Duodenal mucosa (tissue), 2 donors: Measurements from ENCODE around the gene UBL3.

Experiments used
- H3K27ac ChIP-seq: one replicate; pipeline ENCODE4 v1.7.0; 2013; ENCODE audit warnings: low read depth, low read length
- H3K27me3 ChIP-seq, 2 donors: one replicate each; pipeline ENCODE4 v1.7.0; 2013; ENCODE audit warnings: low read length in 2 of 2, control low read depth in 1 of 2; ENCODE audit not compliant: insufficient read depth in 2 of 2, control insufficient read depth in 1 of 2
- H3K36me3 ChIP-seq, 2 donors: one replicate each; pipeline ENCODE4 v1.7.0; 2013; ENCODE audit warnings: low read length in 2 of 2, control low read depth in 1 of 2; ENCODE audit not compliant: insufficient read depth in 2 of 2, control insufficient read depth in 1 of 2
- H3K4me1 ChIP-seq, 2 donors: one replicate each; pipeline ENCODE4 v1.7.0; 2013; ENCODE audit warnings: low read length in 2 of 2, control low read depth in 1 of 2; ENCODE audit not compliant: insufficient read depth in 2 of 2, control insufficient read depth in 1 of 2
- H3K4me3 ChIP-seq, 2 donors: one replicate each; pipeline ENCODE4 v1.7.0; 2013; ENCODE audit warnings: low read length in 2 of 2, low read depth in 1 of 2
- H3K9ac ChIP-seq, 2 donors: one replicate each; pipeline ENCODE4 v1.7.0; 2013; ENCODE audit warnings: low read length in 2 of 2, low read depth in 1 of 2
- H3K9me3 ChIP-seq, 2 donors: one replicate each; pipeline ENCODE4 v1.7.0; 2013; ENCODE audit warnings: low read length in 2 of 2, control low read depth in 1 of 2; ENCODE audit not compliant: control insufficient read depth in 1 of 2

UBL3 gene

DNA sequence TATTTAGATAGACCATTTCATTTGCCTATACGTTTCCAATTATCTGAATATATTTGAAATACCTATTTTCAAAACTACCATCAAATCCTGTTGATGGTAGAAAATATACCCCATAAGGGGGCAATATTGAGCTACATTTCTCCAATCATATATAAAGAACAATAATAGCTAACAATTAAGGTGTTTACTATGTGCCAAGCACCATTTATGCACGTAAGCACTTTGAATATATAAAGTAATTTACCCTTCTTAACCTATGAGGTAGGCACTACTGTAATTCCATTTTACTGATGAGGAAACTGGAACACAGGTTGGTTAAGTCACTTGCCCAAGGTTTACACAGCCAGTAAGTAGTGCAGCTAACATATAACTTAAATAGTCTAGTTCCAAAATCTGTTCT, 79.2 kb downstream of the UBL3 start:
- no peak overlapping the region for H3K27ac ChIP-seq
- no peaks in the 10 kb centered on the region for H3K27me3 ChIP-seq
- no peaks in the 10 kb centered on the region for H3K4me1 ChIP-seq
- peaks cover 4 to 7% of the 10 kb centered on the region in 2 donors for H3K36me3 ChIP-seq
- no peaks in the 10 kb centered on the region for H3K9me3 ChIP-seq
- H3K9ac ChIP-seq = no peak overlapping the region
- H3K4me3 ChIP-seq = no peak overlapping the region

DNA sequence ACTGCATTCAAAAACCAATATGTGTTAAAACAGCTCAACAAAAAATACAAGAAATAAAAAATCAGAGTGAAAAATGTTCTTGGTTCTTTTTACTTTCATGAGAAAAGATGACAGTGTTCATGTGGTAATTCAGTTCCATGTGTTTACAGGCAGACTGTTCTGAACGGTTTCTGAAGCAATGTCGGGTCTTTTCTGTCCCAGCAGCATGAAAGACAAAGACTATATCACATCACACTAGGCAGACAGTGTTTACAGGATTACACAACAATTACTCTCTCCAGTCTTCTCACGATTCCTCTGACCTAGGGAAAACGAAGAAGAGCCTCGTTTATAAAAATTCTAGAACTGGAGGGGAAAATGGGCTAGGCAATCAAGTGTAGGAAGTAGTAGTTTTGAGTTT, 83.4 kb downstream of the UBL3 start:
- Histone ChIP-seq H3K36me3 (peaks cover 7% of the 10 kb centered on the region in 2 donors), H3K4me1 (peaks cover 0 to 6% of the 10 kb centered on the region in 2 donors), H3K27ac (no peak overlapping the region), H3K9ac (no peak overlapping the region), H3K27me3 (no peaks in the 10 kb centered on the region), H3K9me3 (no peaks in the 10 kb centered on the region), H3K4me3 (no peak overlapping the region)

DNA sequence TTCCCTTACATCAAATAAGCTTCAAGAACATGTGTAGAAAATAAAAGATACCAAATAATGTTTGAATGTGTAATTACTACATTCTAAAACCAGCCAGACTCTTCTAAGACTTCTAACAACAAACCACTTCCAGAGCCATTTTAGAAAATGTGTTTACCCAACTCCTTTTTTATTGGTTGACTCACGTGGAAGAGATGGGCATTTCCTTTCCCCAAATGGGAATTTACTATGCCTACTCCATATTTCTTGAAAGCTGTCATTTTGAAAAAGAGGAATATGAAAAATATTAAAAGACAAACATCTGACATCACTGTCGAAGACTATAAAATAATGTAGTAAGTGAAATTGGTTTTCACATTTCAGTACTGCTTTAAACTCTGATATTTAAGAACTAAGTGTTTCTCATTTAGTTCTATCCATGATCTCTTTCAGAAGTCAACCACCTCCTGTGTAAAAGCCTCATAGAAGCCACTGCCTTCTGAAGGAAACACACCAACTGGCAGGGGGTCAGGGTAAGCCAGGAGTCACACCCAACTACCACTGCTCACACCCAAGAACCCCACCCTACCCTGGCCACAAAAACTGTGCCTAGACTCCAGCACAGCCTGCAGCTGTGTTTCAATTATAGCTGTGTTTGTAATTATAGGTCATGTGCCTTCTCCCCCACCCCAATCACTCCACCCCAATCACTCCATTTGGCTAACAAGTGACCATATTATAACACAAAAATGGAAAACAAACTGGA, 86.8 kb downstream of the UBL3 start:
- H3K9me3 ChIP-seq = peaks cover 0 to 4% of the 10 kb centered on the region in 2 donors
- no peak overlapping the region for H3K27ac ChIP-seq
- H3K9ac ChIP-seq = no peak overlapping the region
- H3K36me3 ChIP-seq = peaks cover 7% of the 10 kb centered on the region in 2 donors
- H3K27me3 ChIP-seq = no peaks in the 10 kb centered on the region
- H3K4me3 ChIP-seq = no peak overlapping the region
- H3K4me1 ChIP-seq = peaks cover 0 to 8% of the 10 kb centered on the region in 2 donors

DNA sequence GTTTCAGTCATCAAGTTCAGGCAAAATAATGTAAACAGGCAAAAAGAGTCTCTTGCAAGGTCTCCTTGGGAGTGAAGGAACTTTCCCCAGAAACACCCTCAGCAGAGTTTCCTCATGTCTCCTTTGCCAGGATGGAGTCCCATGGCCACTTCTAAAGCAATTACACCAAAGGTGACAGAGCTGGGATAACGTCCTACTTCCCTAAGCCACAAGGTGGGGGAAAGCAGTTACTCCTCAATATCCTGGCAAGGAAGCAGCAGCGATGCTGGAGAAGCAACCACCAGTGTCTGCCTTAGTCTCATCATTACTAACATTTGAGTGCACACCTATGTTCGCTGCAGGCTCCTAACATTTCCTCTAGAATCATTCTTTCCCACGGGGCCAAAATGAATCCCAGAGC, 88.6 kb downstream of the UBL3 start:
- peaks cover 0 to 11% of the 10 kb centered on the region in 2 donors for H3K4me1 ChIP-seq
- H3K27me3 ChIP-seq = no peaks in the 10 kb centered on the region
- no peak overlapping the region for H3K27ac ChIP-seq
- H3K4me3 ChIP-seq = no peak overlapping the region
- H3K36me3 ChIP-seq = peaks cover 0 to 7% of the 10 kb centered on the region in 2 donors
- H3K9me3 ChIP-seq = peaks cover 0 to 4% of the 10 kb centered on the region in 2 donors
- H3K9ac ChIP-seq = no peak overlapping the region

DNA sequence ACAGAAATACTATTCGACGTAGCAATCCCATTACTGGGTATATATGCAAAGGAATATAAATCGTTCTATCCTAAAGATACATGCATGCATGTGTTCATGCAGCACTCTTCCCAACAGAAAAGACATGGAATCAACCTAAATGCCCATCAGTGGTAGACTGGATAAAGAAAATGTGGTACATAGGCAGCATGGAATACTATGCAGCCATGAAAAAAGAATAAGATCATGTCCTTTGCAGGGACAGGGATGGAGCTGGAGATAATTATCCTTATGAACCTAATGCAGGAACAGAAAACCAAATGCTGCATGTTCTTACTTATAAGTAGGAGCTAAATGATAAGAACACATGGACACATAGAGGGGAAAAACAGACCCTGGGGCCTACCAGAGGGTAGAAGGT, 89.3 kb downstream of the UBL3 start:
- Histone ChIP-seq H3K9me3 (peaks cover 0 to 4% of the 10 kb centered on the region in 2 donors), H3K4me1 (peaks cover 0 to 11% of the 10 kb centered on the region in 2 donors), H3K36me3 (peaks cover 0 to 2% of the 10 kb centered on the region in 2 donors), H3K27me3 (no peaks in the 10 kb centered on the region), H3K27ac (no peak overlapping the region), H3K4me3 (no peak overlapping the region), H3K9ac (no peak overlapping the region)

DNA sequence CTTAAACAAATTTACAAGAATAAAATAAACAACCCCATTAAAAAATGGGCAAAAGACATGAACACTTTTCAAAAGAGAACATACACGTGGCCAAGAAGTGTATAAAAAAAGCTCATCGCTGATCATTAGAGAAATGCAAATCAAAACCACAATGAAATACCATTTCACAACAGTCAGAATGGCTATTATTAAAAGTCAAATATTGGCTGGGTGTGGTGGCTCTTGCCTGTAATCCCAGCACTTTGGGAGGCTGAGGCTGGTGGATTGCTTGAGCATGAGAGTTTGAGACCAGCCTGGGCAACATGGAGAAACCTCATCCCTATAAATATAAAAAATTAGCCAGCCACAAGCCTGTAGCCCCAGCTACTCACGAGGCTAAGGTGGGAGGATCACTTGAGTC, 89.9 kb downstream of the UBL3 start:
- H3K27me3 ChIP-seq = no peaks in the 10 kb centered on the region
- H3K4me1 ChIP-seq = peaks cover 0 to 11% of the 10 kb centered on the region in 2 donors
- H3K9me3 ChIP-seq = peaks cover 0 to 4% of the 10 kb centered on the region in 2 donors
- no peak overlapping the region for H3K9ac ChIP-seq
- H3K36me3 ChIP-seq = no peaks in the 10 kb centered on the region
- no peak overlapping the region for H3K27ac ChIP-seq
- H3K4me3 ChIP-seq = no peak overlapping the region

DNA sequence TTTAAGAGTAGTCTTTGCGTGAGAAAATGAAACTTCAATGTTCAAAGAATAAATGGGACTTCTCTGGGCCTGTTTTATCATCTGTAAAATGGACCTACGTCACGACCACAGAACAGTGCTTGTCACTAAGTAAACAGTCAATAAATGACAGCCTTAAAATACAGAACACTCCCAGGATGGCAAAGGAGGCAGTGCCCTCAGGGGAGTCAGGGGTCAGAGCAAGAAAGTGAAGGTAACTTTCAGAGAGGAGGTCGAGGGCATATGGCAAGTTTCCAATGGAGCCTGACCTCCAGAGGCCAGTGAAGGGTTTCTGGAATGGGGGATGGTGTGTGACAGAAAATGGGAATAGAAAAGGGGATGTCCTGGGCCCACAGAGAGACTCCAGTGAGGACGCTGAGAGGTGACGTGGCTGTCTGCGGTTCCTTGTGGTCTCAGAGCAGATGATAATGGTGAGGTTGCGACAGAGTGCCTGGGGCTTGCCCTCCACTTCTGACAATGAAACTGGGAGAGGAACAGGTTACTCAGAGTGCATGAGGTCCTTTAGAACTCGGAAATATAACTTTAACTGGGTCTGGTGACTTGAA, 91.8 kb downstream of the UBL3 start:
- peaks cover 3 to 6% of the 10 kb centered on the region in 2 donors for H3K4me1 ChIP-seq
- peaks cover 0 to 4% of the 10 kb centered on the region in 2 donors for H3K9me3 ChIP-seq
- peak overlapping the region in 1 of 2 donors; percentile 30 for H3K4me3 ChIP-seq
- H3K27me3 ChIP-seq = no peaks in the 10 kb centered on the region
- no peak overlapping the region for H3K9ac ChIP-seq
- no peak overlapping the region for H3K27ac ChIP-seq
- no peaks in the 10 kb centered on the region for H3K36me3 ChIP-seq

DNA sequence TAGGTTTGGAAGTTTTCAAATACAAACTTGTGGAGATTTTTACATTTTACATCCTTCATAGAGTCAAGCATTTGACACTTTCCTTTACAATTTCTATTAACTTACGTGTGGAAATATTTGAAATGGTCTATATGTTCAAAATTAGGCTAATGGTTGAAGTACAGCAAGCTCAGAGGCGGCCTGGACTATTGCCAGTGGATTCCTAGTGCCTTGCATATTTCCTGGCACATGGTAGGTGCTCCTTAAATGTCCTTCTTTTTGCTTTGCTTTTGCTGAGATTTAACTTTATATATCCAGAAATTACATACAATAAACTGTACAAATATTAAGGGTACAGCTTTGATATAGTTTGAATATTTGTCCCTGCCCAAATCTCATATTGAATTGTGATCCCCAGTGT, 93.9 kb downstream of the UBL3 start:
- Histone ChIP-seq H3K36me3 (no peaks in the 10 kb centered on the region), H3K27ac (no peak overlapping the region), H3K27me3 (no peaks in the 10 kb centered on the region), H3K9me3 (peaks cover 0 to 4% of the 10 kb centered on the region in 2 donors), H3K4me1 (peaks cover 3 to 5% of the 10 kb centered on the region in 2 donors), H3K4me3 (no peak overlapping the region), H3K9ac (no peak overlapping the region)

DNA sequence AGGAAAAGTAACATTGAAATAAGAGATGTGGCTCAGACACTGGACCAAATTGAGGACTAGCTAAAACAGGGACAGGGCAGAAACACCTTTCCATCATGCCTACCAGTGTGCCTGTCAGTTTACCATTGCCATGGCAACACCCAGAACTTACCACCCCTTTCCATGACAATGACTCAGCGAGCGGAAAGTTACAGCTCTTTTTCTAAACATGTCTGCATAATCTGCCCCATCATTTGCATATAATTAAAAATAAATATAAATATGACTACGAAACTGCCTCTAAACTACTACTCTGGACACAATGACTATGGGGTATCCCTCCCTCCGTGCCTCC, 96.0 kb downstream of the UBL3 start:
- Histone ChIP-seq H3K9me3 (no peaks in the 10 kb centered on the region), H3K36me3 (no peaks in the 10 kb centered on the region), H3K27me3 (no peaks in the 10 kb centered on the region), H3K4me3 (no peak overlapping the region), H3K4me1 (peaks cover 3 to 5% of the 10 kb centered on the region in 2 donors), H3K9ac (no peak overlapping the region), H3K27ac (no peak overlapping the region)

DNA sequence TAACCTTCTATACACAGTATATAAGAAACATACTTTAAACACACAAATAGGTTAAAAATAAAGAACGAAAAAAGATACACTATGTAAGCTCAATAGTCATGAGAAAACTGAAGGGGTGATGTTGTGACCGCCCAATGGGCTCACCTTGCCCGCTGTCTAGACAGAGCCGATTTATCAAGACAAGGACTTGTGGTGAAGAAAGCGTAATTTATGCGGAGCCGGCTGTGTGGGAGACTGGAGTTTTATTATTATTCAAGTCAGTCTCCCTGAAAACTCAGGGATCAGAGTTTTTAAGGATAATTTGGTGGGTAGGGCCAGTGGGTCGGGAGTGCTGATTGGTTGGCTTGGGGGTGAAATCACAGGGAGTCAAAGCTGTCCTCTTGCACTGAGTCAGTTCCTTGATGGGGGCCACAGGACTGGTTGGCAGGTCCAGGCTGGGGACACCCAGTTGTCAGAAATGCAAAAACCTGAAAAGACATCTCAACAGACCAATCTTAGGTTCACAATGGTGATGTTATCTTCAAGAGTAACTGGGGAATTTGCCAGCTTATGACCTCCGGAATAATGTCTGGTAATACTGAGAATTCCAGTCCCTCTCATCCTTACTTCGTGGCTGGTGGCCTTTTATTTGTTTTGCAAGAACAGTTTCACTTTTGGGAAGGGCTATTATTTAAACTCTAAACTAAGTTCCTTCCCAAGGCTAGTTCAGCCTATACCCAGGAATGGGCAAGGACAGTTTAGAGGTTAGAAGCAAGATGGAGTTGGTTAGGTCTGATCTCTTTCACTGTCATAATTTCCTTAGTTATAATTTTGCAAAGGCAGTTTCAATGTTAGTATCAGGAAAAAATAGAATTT, 96.6 kb downstream of the UBL3 start:
- Histone ChIP-seq H3K27me3 (no peaks in the 10 kb centered on the region), H3K27ac (no peak overlapping the region), H3K36me3 (no peaks in the 10 kb centered on the region), H3K9me3 (no peaks in the 10 kb centered on the region), H3K9ac (no peak overlapping the region), H3K4me1 (peaks cover 3 to 5% of the 10 kb centered on the region in 2 donors), H3K4me3 (no peak overlapping the region)
